K562 (cell line): ENCODE measurements around the gene UPK2. TPM values are rescaled to one million over a fixed set of nuclear protein-coding genes. Genes with fewer than 3 reads are reported as not detected.
A peak's percentile ranks its signal among the peaks of the same experiment; 100 is the strongest.

ENCODE experiments used
- ATF2 ChIP-seq: sonication (generic); formaldehyde crosslinking; IDR thresholded peaks from 2 replicates; pipeline ENCODE4 v1.8.1; 2022; ENCODE audit warnings: missing genetic modification reagents
- FOXK2 ChIP-seq, 2 experiments: fragments of 450-650 bp; IDR thresholded peaks in 1 of 2; conservative IDR thresholded peaks in 1 of 2; 2 replicates each; pipeline ENCODE4 v1.6.1; 2016; ENCODE audit warnings: low read depth in 2 of 2, mild to moderate bottlenecking in 1 of 2
- HES1 ChIP-seq: fragments of 450-650 bp; IDR thresholded peaks from 2 replicates; pipeline ENCODE4 v1.6.1; 2016; ENCODE audit warnings: low read depth, mild to moderate bottlenecking, moderate library complexity
- IFI16 ChIP-seq: fragments of 250-450 bp; sonication (Bioruptor Pico); IDR thresholded peaks from 2 replicates; pipeline ENCODE4 v2.1.2; 2022; ENCODE audit warnings: mild to moderate bottlenecking, inconsistent platforms
- MLLT1 ChIP-seq, 2 experiments: fragments of 450-650 bp; IDR thresholded peaks; 2 replicates each; pipeline ENCODE4 v1.6.1; 2016
- RB1 ChIP-seq: fragments of 450-650 bp; IDR thresholded peaks from 2 replicates; pipeline ENCODE4 v1.6.1; 2017; ENCODE audit warnings: low read depth, mild to moderate bottlenecking
- RHOXF2B ChIP-seq: fragments of 250-450 bp; sonication (Bioruptor Pico); conservative IDR thresholded peaks from 2 replicates; pipeline ENCODE4 v1.5.1; 2021
- SFPQ ChIP-seq: fragments of 200-400 bp; formaldehyde crosslinking; IDR thresholded peaks from 2 replicates; pipeline ENCODE4 v1.6.1; 2017; ENCODE audit warnings: mild to moderate bottlenecking, low read depth, low read length, moderate library complexity
- SMARCA4 ChIP-seq: fragments of 450-650 bp; IDR thresholded peaks from 2 replicates; pipeline ENCODE4 v1.6.1; 2016
- TAF7 ChIP-seq: fragments of 450-650 bp; IDR thresholded peaks from 2 replicates; pipeline ENCODE4 v1.6.1; 2016; ENCODE audit warnings: missing genetic modification characterization, missing compliant biosample characterization
- TAL1 ChIP-seq: fragments of 450-650 bp; IDR thresholded peaks from 2 replicates; pipeline ENCODE4 v1.6.1; 2016; ENCODE audit warnings: mild to moderate bottlenecking
- ZBTB11 ChIP-seq, 3 experiments: fragments of 200-800 bp in 1 of 3; fragments of 250-450 bp in 1 of 3; fragments of 450-650 bp in 1 of 3; sonication (Bioruptor Pico) in 1 of 3; sonication (Bioruptor generic) in 1 of 3; formaldehyde crosslinking in 1 of 3; IDR thresholded peaks; 2 replicates each; pipeline versions ENCODE4 v1.6.1 to v1.8.0; 2016 to 2022; ENCODE audit warnings: mild to moderate bottlenecking in 2 of 3, missing genetic modification characterization in 2 of 3, missing compliant biosample characterization in 1 of 3, moderate library complexity in 1 of 3
- ZNF165 ChIP-seq: fragments of 250-450 bp; sonication (Bioruptor Pico); IDR thresholded peaks from 2 replicates; pipeline ENCODE4 v1.4.0; 2020; ENCODE audit warnings: borderline replicate concordance
- ZNF274 ChIP-seq: IDR thresholded peaks from 2 replicates; pipeline ENCODE4 v1.6.1; 2011; ENCODE audit warnings: low read depth, mild to moderate bottlenecking, low read length, moderate library complexity, borderline replicate concordance
- ZNF316 ChIP-seq: fragments of 450-650 bp; IDR thresholded peaks from 2 replicates; pipeline ENCODE4 v1.6.1; 2016
- polyA plus RNA-seq, 8 experiments: library from polyadenylated mRNA; depleted of rRNA in 4 of 8; stranded (reverse) in 5 of 8; unstranded in 3 of 8; fragments of >200 nt; fragmentation: Nextera tagmentation in 2 of 8; fragmentation: Illumina TruSeq in 1 of 8; extraction: Ambion mirVana in 2 of 8; extraction: Trizol in 1 of 8; gene quantifications; 2 replicates each; pipeline versions ENCODE4 v1.2.1 to v1.2.3, GENCODE V29; 2011 to 2014; ENCODE audit warnings: inconsistent platforms in 1 of 8, missing spikeins in 1 of 8
- total RNA-seq, 7 experiments: library from RNA; depleted of rRNA in 6 of 7; stranded (reverse); fragments of >200 nt in 6 of 7; fragmentation: Illumina TruSeq in 2 of 7; extraction: Trizol in 2 of 7; gene quantifications; 2 replicates each; pipeline versions ENCODE4 v1.2.1 to v1.2.3, GENCODE V29; 2011 to 2021; ENCODE audit warnings: low replicate concordance in 1 of 7

The UPK2 gene
- total and polyA plus RNA-seq, 9 of the 15 experiments (the other 6 are each of a cell fraction or from before 2014, with no cell fraction given), result not detected

GRCh38 chr11:118929501-118930093 is 26.5 kb upstream of the UPK2 start (continued):
- TF ChIP-seq FOXK2 (conservative IDR thresholded peaks at IDR 0.05 in 1 of 2, IDR thresholded peaks at IDR 0.05 in 1 of 2; ENCODE audit: low read depth in 2 of 2) (no peak), TAL1 (no peak), ZNF316 (no peak), ZNF274 (no peak), MLLT1 (IDR thresholded peaks at IDR 0.05) (no peak), ATF2 (no peak), RHOXF2B (CRISPR knock-in tag) (no peak), SFPQ (no peak), SMARCA4 (no peak), TAF7 (tag) (no peak), ZNF165 (CRISPR knock-in tag) (no peak), HES1 (no peak), ZBTB11 (CRISPR knock-in tag; IDR thresholded peaks at IDR 0.05) (0 out of 6 replicates have a peak, but pooled peaks of 1 of the 3 experiments have one; percentile 39), RB1 (peak; percentile 45; the same call in 1 of the 2 replicates), IFI16 (CRISPR knock-in tag) (no peak)
